Epithelial cell of proximal tubule (primary cell): ENCODE measurements around the gene MED25. TPM values are rescaled to one million over a fixed set of nuclear protein-coding genes. Genes with fewer than 3 reads are reported as not detected.

Experiments
- DNase-seq: peaks from one replicate; pipeline ENCODE4 v3.0.0-alpha.2; 2011; ENCODE audit warnings: low read depth
- H3K4me3 ChIP-seq: 2 replicates; pipeline ENCODE4 v1.5.1; 2011; ENCODE audit warnings: low read depth, mild to moderate bottlenecking, low read length
- CTCF ChIP-seq: conservative IDR thresholded peaks from 2 replicates; pipeline ENCODE4 v1.5.1; 2012; ENCODE audit warnings: low read depth, mild to moderate bottlenecking, low read length
- total RNA-seq: library from RNA; depleted of rRNA; stranded (reverse); fragments of >200 nt; gene quantifications from 2 replicates; pipeline ENCODE4 v1.2.3, GENCODE V29; 2015

Gene MED25
- total RNA-seq, 1 donor from 2014 or later, result 34.8 TPM

GRCh38 chr19:49807904-49808675, 10.0 kb upstream of the MED25 start:
- TF ChIP-seq CTCF, result no peak
- peak overlapping the region; percentile 70 for H3K4me3 ChIP-seq

GRCh38 chr19:49808711-49809159, 9.4 kb upstream of the MED25 start:
- peak overlapping the region; percentile 70 for H3K4me3 ChIP-seq
- no peak for TF ChIP-seq CTCF
- no peak for DNase-seq

More at GRCh38 chr19:49807904-49808675, 10.0 kb upstream of the MED25 start:
- DNase-seq, result no peak

- no peak for DNase-seq
- peak overlapping the region; percentile 70 for H3K4me3 ChIP-seq
- no peak for TF ChIP-seq CTCF
Observed at GRCh38 chr19:49809160-49809940, 8.7 kb upstream of the MED25 start.

GRCh38 chr19:49809941-49810389, 8.1 kb upstream of the MED25 start:
- no peak for DNase-seq
- peak overlapping the region; percentile 70 for H3K4me3 ChIP-seq
- no peak for TF ChIP-seq CTCF

- no peak overlapping the region for H3K4me3 ChIP-seq
- TF ChIP-seq CTCF, result no peak
- no peak for DNase-seq
Observed at GRCh38 chr19:49811328-49811727, 6.8 kb upstream of the MED25 start.

- peak overlapping the region; percentile 87 for H3K4me3 ChIP-seq
- no peak for TF ChIP-seq CTCF
- no peak for DNase-seq
Observed at GRCh38 chr19:49812452-49812996, 5.6 kb upstream of the MED25 start.
